Activated CD4-positive, alpha-beta T cell treated with anti-CD3 and anti-CD28 coated beads for 4 hours (primary cell): ENCODE data around the gene IL22RA1.

Experiments used
- DNase-seq, 2 donors: peaks; one replicate each; pipeline ENCODE4 v3.0.0-alpha.2; 2020

Gene IL22RA1

DNA sequence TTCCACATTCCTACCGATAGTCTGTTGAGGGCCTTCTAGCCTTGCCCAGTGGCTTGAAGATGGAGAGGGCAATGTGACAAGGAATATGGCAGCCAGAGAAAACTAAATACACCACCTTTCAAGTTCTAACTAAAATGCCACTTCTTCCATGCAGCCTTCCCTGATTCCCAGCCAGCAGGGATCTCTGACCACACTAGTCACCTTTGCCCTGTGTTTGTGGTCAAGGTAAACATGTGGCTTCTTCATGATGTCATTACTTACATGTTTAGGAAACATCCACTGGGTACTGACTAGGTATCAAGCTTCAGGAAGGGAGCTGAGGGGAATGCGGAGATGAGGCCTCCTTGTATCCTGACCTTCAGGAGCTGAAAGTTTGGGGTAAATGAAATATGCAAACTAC lies 22.6 kb upstream of the IL22RA1 start:
- no peak for DNase-seq

DNA sequence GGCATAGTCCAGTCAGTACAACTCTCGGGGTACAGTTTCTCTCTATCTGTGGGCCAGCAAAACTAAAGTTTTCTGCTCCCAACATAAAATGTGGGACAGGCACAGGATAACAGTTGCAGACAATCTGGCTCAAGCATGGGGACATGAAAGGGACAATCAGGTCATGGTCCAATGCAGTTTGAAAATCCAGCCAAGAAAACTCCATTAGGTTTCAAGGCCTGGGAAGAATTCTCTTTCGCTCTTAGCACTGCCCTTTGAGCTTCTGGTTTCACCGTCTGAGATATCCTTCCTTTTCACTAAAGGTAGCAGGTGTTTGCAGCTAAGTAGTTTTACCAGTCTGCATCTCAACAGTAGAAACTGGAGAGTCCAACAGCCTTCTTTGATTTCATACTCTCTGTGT lies 21.1 kb upstream of the IL22RA1 start:
- DNase-seq = no peak

DNA sequence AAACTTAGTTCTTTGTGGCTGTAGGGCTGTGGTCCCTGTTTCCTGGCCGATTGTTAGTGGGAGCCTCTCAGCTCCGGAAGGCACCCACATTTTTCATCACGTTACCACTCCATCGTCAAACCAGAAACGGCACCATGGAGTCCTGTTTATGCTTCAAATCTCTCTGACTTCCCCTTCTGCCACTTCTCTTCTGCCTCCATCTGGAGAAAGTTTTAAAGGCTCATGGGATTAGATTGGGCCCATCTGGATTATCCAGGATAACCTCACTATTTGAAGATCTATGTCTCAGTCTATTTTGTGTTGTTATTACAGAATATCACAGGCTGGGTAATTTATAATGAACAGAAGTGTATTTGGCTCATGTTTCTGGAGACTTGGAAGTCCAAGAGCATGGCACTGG lies 19.3 kb upstream of the IL22RA1 start:
- DNase-seq = no peak

DNA sequence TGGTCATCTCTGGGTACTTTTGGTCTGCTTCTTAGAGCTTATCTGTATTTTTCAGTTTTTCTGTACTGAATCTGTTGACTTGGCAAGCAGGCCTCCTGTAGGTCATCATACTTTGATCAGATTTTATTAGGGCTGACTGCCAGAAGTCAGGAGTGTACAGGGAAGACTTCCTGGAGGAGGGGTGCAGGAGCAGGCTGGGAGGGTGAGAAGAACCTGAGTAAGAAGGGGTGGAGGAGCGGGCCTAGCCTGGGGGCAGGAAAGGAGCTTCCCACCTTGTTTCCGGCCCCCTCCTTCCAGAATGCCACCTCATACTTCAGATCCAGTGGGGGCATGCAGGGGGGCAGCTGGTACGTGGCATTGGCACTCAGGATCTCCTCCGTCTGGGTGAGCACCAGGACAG lies 18.3 kb upstream of the IL22RA1 start:
- DNase-seq = no peak

DNA sequence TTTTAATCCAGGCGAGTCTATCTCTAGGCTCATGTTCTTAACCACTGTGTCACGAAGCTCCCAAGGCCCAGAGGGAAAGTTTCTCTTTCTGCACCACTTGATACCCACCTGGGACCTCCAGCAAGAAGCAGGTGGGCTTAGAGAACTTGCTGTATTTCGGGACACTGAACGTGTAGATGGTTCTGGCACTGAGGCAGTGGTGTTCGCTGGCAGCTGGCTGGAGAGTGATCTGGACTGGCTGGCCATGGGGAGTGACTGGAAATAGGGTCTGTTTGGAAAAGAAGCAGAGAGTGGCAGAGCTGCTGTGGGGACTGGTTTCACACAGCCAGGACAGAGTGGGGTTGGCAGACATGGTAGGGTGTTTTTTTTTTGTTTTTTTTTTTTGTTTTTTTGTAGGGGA lies 16.4 kb upstream of the IL22RA1 start:
- DNase-seq = no peak

DNA sequence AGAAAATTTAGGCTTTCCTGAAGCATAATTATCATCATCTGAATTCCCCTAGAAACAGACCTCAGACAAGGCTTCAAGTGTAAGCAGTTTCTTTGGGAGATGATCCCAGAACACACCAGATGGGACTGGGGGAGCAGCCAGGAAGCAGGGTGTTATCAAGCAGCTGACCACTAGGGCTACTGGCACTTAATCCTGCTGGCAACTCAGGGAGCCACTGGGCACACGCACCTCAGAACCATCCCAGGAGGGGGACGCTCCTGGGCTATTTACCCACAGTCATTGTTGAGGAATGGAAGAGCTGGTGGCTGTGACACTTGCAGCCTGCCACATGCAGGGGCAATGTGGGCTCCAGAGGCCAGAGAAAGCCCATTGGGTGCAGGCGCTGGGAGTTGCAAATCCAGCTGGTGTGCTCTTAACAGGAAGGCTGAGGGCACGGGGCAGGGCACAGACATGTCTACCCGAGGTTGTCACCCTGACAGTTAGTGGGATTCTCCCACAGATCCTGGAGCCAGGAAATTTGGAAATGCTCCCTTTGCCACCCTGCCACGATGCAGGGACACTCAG lies 15.1 kb upstream of the IL22RA1 start:
- DNase-seq = no peak

DNA sequence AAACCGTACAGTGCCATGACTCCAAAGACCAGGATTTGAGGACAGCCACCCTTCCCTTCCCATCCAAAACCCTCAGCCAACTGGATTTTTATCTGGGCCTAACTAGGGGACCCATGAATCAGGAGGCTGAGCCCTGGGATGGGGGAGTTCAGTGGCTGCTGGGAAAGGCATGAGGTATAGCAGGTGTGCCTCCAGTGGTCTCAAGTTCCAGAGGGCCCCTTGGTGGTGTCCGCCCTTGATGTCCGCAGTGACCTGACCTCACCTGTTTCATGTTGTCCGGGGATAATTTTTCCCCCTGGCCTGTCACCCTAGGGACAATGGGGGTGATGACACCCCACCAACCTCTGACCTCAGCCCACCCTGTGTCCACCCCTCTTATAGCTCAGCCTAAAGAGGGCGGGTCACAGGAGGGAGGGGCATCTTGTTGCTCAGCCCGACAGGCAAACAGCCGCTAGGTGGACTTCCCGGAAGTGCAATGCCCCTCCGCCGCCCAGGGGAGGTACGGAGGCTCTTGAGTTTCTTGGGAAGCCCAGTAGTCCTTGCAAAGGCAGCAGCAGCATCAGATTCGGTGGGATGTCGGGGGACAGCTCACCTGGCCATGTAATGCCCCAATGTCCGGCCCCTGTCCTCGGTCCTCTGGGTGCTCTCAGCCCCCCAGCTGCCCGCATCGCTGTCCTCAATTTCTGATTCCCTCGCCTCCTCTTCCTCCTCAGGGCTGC lies 13.8 kb upstream of the IL22RA1 start:
- DNase-seq = no peak

DNA sequence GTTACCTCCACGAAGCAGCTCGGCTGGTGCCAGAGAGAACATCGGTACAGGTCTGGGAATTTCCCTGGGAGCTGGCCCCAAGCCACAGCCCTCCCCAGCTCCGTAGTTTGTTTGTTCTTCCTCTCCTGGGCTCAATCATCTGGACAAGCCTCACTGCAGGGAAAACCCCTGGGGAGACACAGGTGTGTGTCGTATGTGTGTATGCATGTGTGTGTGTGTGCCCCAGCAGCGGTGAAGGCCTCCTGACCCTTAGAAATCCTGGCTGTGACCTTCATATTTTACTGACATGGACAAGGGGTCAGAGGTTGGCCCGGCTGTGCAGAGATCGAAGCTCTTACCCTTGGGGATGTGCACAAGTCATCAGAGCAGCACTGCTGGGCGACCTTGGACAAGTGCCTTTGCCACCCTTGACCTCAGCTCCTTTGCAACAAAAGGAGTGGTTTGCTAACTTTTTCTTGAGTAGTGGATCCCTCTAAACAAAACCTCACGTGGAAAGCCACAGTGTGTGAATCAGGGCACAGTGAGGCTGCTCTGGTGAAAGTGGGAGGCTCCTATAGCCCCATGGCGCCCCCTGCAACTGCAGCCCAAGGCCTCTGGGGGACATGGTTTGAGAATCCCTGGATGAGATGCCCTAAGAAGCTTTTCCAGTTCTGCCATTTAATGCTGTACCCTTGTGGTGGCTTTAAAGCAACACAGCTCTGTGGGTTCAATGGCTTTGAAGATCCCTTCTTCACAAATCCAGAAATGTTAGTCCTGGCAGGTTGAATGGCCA lies 12.3 kb upstream of the IL22RA1 start:
- no peak for DNase-seq

DNA sequence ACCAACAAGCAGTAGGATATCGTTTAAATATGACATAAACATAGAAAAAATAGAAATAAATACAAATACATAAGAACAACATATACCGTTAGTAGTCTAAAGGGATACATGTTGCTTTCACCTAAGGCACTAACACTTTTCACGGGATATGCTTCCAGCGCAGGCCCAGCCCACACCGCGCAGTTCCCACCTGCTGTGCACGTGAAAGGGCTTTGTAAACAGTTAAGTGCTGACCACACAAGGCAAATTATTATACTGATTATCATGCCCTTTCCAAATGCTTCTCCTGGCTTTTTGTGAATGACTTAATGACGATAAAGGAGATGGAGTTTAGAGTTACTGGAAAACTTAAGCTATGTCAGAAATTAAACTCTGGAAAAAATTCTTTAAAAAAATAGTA lies 11.3 kb upstream of the IL22RA1 start:
- no peak for DNase-seq

DNA sequence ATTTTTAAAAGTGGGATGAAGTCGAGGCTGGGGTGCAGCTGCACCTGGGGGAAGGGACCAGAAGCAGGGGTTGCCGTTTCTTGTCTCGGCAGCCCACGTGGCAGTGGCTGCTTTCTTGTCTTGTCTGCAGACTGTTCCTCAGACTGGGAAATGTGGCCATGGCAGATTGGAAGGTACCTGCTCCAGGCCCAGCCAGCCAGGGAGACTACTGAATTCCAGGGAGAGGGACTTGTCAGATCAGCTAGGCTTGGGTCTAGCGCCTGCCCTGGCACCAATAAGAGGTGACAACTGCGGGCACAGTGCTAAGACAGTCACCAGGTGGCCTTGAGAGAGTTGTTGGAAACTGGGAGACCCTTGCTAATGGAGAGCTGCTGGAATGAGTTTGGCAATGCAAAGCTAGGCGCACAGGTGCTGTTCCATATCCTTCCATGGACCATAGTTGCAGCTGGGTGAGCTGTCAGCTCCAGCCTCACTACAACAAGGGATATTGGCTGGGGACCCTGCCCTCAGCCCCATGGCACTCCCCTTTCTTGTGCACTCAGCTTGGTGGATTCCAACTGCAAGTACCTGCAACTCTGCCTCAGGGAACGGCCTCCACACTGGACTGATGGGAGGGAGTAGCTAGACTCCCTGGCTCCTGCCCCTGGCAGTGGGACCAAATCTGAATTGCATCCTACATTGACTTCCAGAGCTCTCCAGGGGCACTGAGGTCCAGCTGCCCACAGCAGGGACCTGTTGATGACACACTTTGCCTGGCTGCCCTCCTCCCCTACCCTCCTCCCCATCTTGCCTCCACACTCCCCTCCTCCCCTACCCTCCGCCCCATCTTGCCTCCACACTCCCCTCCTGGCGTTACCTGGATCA lies 9.9 kb upstream of the IL22RA1 start:
- no peak for DNase-seq

DNA sequence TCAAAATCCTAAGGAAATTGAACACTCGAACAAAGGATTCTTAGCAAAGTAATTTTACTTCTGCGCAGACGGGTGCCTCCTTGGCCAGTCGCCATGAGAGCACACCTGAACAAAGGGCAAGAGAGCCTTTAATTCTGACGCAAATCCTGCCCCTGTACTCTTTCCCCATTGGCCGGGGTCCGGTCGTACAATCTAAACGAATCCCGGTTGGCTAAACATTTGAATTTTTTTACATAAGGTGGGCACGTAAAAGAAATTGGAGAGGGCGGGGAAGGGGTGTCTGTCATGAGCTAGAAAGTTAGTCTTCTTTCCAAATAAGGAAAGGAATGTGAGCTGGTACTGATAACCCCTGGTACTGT lies 8.2 kb upstream of the IL22RA1 start:
- DNase-seq = no peak

DNA sequence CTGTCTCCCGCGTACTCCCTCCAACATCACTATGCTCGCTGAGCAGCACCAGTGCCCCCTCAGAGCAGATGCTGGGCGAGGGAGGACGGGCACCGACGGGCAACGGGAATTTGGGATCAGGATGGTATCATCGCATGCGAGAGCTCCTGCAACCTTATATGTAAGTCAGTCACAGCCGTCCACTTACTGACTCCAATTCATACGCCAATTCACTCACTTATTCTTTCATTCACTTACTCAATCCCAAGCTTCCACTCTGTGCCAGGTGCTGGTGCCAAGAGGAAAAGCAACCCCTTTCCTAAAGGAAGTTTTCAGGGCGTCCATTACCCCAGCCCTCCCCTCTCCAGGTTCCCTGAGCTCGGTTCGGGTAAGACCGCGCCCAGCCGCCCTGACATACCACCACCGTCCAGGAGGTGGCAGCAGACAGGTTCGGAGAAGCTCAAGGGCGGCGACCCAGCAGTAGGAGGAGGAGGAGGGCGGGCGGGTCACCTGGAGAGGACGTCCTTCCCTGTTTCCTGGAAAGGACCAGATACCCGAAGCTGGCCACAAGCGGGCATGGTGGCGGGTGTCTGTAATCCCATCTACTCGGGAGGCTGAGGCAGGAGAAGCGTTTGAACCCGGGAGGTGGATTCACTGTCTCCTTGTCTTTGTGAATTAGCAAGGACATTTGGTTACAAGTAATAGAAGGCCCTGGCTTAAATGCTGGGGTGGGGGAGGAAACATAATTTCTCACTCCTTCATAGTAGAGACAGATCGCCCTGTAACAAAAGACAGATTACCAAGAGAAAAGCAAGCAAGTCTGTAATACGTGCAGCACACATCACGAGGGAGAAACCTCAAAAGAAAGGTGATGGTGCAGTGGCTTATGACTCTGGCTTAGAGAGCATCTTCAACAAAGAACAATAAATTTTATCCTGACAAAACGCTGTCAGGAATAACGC lies 7.6 kb upstream of the IL22RA1 start:
- DNase-seq = peak; percentile 78 to 91

DNA sequence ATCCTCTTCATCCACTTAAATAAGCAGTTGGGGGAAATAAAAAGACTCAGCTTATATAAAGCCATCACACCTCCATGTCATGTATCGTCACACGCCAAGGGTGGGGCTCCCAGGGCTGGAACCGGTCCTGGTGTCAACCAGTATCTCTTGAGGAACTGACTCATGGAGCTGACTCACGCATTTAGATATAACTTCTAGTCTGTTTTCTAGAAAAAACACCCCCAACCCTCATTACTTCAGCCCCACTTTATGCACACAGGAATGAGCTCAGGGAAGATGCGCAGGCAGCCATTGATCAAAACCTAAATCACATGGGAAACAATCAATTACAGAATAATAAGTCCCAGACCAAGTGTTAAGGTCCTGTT lies 6.9 kb upstream of the IL22RA1 start:
- peak; percentile 41 to 53 for DNase-seq

DNA sequence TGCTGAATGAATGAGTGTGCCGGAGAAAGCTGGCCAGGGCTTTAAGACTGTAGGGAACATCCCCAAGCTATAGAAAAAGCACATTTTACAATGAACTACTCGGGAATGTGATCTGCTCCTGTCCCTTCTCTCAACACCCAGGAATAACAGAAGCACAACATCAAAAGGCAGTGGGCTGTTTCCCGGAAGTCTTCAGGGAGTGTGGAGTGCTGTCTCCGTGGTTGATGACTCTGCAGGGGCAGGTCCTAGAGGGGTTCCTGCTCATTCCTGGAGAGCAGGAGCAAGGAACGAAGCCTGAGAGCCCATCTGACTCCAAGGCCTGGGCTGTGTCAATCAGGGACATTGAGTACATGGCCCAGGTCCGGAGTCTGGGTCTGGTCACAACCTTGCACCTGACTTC lies 4.9 kb upstream of the IL22RA1 start:
- DNase-seq = no peak

DNA sequence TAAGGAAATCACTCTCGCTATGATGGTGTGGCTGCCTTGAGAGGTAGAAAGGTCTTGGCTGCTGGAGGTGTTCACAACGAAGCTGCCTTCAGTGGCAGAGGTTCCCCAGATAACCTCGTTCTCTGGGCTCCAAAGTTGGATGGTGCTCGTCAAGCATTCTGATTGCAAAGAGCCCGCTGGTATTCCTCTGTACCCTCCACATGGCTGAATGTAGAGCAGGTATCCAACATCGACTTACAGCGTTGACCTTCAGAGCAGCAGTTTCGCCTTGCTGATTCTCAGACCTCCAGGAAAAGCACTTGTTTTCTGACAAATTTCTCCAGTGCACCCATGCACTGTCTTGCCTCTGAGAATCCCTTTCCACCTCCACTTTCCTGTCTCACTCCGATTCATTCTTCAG lies 4.3 kb upstream of the IL22RA1 start:
- DNase-seq = no peak

DNA sequence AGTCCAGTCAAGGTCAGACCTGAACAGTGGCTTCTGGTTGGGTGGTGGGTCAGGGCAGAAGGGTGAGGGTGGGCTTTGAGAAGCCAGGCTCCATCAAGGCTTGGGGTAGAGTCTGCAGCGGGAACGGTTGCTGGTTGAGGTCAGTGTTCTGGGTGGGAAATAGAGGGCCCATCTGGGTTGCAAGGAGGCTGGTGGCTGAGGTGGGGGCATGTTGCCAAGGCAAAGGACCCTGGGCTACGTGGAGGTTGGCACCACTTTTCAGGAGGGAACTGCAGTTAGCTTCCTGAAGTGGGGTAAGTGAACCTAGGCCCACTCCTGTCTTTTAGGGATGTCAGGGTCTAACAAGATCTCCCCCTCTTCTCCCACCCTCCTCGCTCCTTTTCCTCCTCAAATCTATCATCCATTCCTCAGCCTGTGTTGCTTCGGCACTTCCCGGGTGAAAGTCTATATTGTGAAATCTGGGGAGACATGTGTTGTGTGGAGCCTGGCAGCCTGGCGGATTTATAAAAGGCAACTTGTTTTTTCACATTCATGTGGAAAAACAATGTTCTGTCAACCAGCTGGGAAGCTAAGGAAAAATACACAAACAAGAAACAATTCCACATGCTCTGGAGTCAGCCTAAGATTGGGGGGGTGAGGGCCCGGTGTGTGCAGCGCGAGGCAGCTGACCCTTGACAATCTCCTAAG lies 1.5 kb downstream of the IL22RA1 start:
- DNase-seq = no peak

DNA sequence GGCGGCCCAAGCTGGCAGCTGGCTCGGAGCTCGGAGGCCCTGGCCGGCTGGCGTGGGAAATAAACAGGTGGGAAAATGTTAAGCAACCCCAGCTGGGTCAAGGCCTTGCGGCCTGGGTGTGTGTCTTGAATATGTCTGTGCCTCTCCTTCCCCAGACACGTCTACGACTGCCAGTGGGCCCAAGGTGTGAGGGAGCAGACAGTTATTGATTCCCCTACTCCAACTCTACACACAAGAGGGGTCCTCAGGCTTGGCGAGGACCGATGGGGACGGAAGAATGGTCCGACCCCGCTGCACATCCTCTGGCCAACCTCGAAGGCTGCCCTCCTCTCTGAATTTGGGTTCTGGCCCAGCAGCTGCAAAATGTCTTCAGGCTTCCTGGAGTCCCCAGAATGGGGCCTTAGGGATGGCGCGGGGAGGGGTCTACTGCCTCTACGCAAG lies 2.2 kb downstream of the IL22RA1 start:
- no peak for DNase-seq

DNA sequence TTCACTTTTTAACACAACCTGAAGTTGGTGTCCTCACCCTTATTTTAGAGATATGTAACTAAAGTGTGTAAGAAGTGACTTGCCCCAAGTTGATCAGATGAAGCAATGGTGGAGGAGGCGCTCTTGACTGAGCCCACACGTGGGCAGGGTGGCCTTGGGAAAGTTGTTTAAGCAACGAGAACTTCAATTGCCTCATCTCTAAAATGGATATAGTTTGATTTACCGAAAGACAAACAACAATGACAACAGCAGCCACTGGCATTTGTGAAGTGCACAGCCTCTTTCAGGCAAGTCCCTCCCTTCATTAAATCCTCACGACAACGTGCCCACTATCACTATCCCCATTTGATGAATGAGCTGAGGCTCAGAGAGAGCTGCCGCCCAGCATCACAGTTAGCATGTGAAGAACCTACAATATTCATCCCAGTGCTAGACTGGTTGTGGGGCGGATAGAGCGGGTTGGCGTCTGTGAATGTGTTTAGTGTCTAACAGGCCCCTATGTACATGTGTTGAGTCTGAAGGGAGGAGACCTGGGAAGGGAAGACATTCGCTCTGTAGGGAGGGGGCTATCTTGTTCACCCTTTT lies 3.0 kb downstream of the IL22RA1 start:
- DNase-seq = no peak

DNA sequence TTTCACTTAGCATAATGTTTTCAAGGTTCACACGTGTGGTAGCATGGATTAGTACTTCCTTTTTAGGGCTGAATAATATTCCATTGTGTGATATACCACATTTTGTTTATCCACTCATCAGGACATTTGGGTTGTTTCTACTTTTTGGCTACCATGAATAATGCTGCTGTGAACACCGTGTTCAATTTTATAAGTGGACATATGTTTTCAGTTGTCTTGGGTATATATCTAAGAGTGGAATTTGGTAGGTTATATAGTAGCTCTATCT lies 3.8 kb downstream of the IL22RA1 start:
- DNase-seq = no peak

DNA sequence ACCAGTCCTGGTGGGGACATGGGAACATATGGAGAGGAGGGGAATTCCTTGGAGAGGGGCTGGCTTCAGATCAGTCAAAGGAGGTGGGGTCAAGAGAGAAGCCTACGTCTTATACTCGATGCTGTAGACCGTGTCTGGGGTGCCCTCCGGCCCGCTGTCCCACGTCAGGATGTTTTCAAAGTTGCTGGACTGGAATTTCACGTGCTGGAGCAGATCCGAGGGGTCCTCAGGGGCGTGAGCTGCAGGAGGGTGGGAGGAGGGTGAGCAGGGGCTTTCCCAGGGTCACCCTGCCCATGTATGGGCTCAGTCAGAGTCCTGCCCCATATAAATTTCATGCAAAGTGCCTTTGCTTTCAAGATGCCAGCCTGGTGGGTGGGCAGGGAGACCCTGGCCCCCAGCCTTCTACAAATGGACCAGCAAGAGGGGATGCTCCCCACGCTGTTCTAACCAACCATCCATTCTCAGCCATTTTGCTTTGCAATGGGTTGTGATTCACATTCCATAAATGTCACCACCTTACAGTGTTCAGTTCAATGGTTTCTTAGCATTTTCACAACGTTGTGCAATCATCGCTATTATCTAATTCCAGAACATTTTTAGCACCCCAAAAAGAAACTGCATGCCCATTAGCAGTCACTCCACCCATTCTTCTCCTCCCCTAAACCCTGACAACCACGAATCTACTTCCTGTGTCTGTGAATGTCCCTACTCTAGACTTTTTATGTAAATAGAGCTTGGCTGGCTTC lies 4.3 kb downstream of the IL22RA1 start:
- no peak for DNase-seq
